ENCODE results near the gene LRRC74B.
"Not testable (repeated sequence)": the region's sequence is repeated elsewhere in the genome, so short reads cannot be mapped to it uniquely, and the experiment has no call there.

The LRRC74B gene

GRCh38 chr22:21055880-21056319 lies 10.2 kb downstream of the LRRC74B start:
- CTCF ChIA-PET, result no interaction called here

GRCh38 chr22:21060363-21060762 lies 14.6 kb downstream of the LRRC74B start:
- POLR2A ChIA-PET; DNase-seq (ENCODE audit: extremely low spot score): not testable (repeated sequence)

More at GRCh38 chr22:21055880-21056319, 10.2 kb downstream of the LRRC74B start:
- DNase-seq (ENCODE audit: extremely low spot score), result no peak
- no peak for TF ChIP-seq CTCF (IDR thresholded peaks at IDR 0.05; ENCODE audit: control extremely low read depth, extremely low read depth, low read depth, missing control alignments)
- POLR2A ChIA-PET, result no interaction called here

GRCh38 chr22:21061660-21062321 lies 16.0 kb downstream of the LRRC74B start:
- CTCF ChIA-PET, result not testable (repeated sequence)
- POLR2A ChIA-PET, result interaction anchor here (0.6 kb wide), 1 partner anchor 253 kb away, joined by 3 read pairs; no protein-coding TSS in a partner anchor

More at GRCh38 chr22:21060363-21060762, 14.6 kb downstream of the LRRC74B start:
- CTCF ChIA-PET, result not testable (repeated sequence)

GRCh38 chr22:21064425-21064824 lies 18.7 kb downstream of the LRRC74B start:
- DNase-seq (ENCODE audit: extremely low spot score); POLR2A ChIA-PET: not testable (repeated sequence)
- CTCF ChIA-PET, result interaction anchor here (1.2 kb wide), 2 partner anchors 38 kb away, joined by 3 read pairs; no protein-coding TSS in a partner anchor

More at GRCh38 chr22:21061660-21062321, 16.0 kb downstream of the LRRC74B start:
- DNase-seq (ENCODE audit: extremely low spot score), result not testable (repeated sequence)

GRCh38 chr22:21064917-21065864 lies 19.4 kb downstream of the LRRC74B start:
- no peak for TF ChIP-seq CTCF (IDR thresholded peaks at IDR 0.05; ENCODE audit: control extremely low read depth, extremely low read depth, low read depth, missing control alignments)
- CTCF ChIA-PET, result interaction anchor here (1.2 kb wide), 2 partner anchors 37 to 38 kb away, joined by 3 read pairs; no protein-coding TSS in a partner anchor
- POLR2A ChIA-PET, result no interaction called here

GRCh38 chr22:21067075-21067900 lies 21.5 kb downstream of the LRRC74B start:
- CTCF ChIA-PET, result interaction anchor here (1.4 kb wide), 1 partner anchor 35 kb away, joined by 5 read pairs; no protein-coding TSS in a partner anchor
- POLR2A ChIA-PET, result no interaction called here
- DNase-seq (ENCODE audit: extremely low spot score), result no peak
- no peak for TF ChIP-seq CTCF (IDR thresholded peaks at IDR 0.05; ENCODE audit: control extremely low read depth, extremely low read depth, low read depth, missing control alignments)

More at GRCh38 chr22:21064917-21065864, 19.4 kb downstream of the LRRC74B start:
- no peak for DNase-seq (ENCODE audit: extremely low spot score)

- DNase-seq (ENCODE audit: extremely low spot score), result no peak
- CTCF ChIA-PET, result no interaction called here
- POLR2A ChIA-PET, result no interaction called here
- TF ChIP-seq CTCF (IDR thresholded peaks at IDR 0.05; ENCODE audit: control extremely low read depth, extremely low read depth, low read depth, missing control alignments), result no peak
Measured at GRCh38 chr22:21067901-21068680, 22.3 kb downstream of the LRRC74B start.

All from GM10248 (cell line).